ENCODE measurements around the gene GGA1.

DNA sequence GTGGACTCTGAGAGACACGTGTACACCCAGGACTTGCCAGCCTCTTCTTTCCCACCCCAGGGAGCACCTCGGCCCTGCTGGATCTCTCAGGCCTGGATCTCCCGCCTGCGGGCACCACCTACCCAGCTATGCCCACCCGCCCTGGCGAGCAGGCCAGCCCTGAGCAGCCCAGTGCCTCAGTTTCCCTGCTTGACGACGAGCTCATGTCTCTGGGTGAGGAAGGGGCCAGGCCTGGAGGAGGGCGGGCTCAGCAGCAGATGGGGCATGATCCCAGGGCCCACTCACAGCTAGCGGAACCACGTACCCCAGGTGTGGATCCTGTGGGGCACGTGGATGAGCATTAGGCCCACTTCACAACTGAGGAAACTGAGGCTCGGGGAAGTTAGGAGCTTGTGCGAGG, 17.1 kb downstream of the GGA1 start:
- TF ChIP-seq, protein P1, sequence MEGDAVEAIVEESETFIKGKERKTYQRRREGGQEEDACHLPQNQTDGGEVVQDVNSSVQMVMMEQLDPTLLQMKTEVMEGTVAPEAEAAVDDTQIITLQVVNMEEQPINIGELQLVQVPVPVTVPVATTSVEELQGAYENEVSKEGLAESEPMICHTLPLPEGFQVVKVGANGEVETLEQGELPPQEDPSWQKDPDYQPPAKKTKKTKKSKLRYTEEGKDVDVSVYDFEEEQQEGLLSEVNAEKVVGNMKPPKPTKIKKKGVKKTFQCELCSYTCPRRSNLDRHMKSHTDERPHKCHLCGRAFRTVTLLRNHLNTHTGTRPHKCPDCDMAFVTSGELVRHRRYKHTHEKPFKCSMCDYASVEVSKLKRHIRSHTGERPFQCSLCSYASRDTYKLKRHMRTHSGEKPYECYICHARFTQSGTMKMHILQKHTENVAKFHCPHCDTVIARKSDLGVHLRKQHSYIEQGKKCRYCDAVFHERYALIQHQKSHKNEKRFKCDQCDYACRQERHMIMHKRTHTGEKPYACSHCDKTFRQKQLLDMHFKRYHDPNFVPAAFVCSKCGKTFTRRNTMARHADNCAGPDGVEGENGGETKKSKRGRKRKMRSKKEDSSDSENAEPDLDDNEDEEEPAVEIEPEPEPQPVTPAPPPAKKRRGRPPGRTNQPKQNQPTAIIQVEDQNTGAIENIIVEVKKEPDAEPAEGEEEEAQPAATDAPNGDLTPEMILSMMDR (IDR thresholded peaks at IDR 0.05; ENCODE audit: low read length) = no peak
- no peak for TF ChIP-seq EZH2 (IDR thresholded peaks at IDR 0.05; ENCODE audit: borderline replicate concordance, low read length)

Measured in OCI-LY1 (cell line).